HepG2 (cell line): ENCODE measurements around the gene CARS2. TPM values are rescaled to one million over a fixed set of nuclear protein-coding genes. Genes with fewer than 3 reads are reported as not detected.

Experiments
- EEA1 ChIP-seq: sonication (generic); formaldehyde crosslinking; IDR thresholded peaks from 2 replicates; pipeline ENCODE4 v1.5.1; 2020; ENCODE audit warnings: mild to moderate bottlenecking, missing genetic modification reagents, borderline replicate concordance
- GABPA ChIP-seq, 2 experiments: IDR thresholded peaks; 2 replicates each; pipeline ENCODE4 v1.6.1; 2011 to 2016; ENCODE audit warnings: low read depth in 2 of 2, low read length in 1 of 2, missing biosample characterization in 1 of 2, missing genetic modification characterization in 1 of 2
- GFI1 ChIP-seq: sonication (generic); formaldehyde crosslinking; IDR thresholded peaks from 2 replicates; pipeline ENCODE4 v1.5.0; 2020; ENCODE audit warnings: missing genetic modification reagents, mild to moderate bottlenecking, borderline replicate concordance
- NKX3-1 ChIP-seq: sonication (generic); formaldehyde crosslinking; IDR thresholded peaks from 2 replicates; pipeline ENCODE4 v1.5.0; 2020; ENCODE audit warnings: missing genetic modification reagents
- NR2F6 ChIP-seq, 2 experiments: IDR thresholded peaks; 2 replicates each; pipeline ENCODE4 v1.6.1; 2016; ENCODE audit warnings: antibody characterized with exemption in 1 of 2, mild to moderate bottlenecking in 1 of 2
- POLR2AphosphoS2 ChIP-seq: IDR thresholded peaks from 2 replicates; pipeline ENCODE4 v1.6.1; 2011; ENCODE audit warnings: low read depth, low read length, improper control_type of control experiment
- ZNF577 ChIP-seq: sonication (generic); formaldehyde crosslinking; IDR thresholded peaks from 2 replicates; pipeline ENCODE4 v1.4.0; 2020; ENCODE audit warnings: mild to moderate bottlenecking, low read depth, missing genetic modification reagents, borderline replicate concordance
- ZNF713 ChIP-seq: sonication (generic); formaldehyde crosslinking; IDR thresholded peaks from 2 replicates; pipeline ENCODE4 v1.4.0; 2020; ENCODE audit warnings: mild to moderate bottlenecking, missing genetic modification reagents
- polyA plus RNA-seq, 8 experiments: library from polyadenylated mRNA; depleted of rRNA in 3 of 8; stranded (reverse) in 7 of 8; unstranded in 1 of 8; fragments of >200 nt; fragmentation: Illumina TruSeq in 4 of 8; extraction: Trizol in 4 of 8; gene quantifications; 2 replicates each; pipeline versions ENCODE4 v1.2.1 to v1.2.3, GENCODE V29; 2011 to 2016; ENCODE audit warnings: low read depth in 4 of 8, missing spikeins in 1 of 8, mixed read lengths in 1 of 8; ENCODE audit not compliant: insufficient read depth in 1 of 8
- total RNA-seq, 5 experiments: library from RNA; depleted of rRNA; stranded (reverse); fragments of >200 nt; fragmentation: Illumina TruSeq; extraction: Trizol; gene quantifications; 2 replicates each; pipeline ENCODE4 v1.2.3, GENCODE V29; 2016; ENCODE audit warnings: low read depth in 1 of 5
- TF ChIP-seq, protein P1 (sequence below): sonication (generic); formaldehyde crosslinking; IDR thresholded peaks from 2 replicates; pipeline ENCODE4 v1.4.0; 2020; ENCODE audit warnings: missing genetic modification reagents, borderline replicate concordance
- TF ChIP-seq, protein P2 (sequence below): IDR thresholded peaks from 2 replicates; pipeline ENCODE4 v1.6.1; 2016; ENCODE audit warnings: missing biosample characterization, missing genetic modification reagents, low read depth
- TF ChIP-seq, protein P3 (sequence below): sonication (generic); formaldehyde crosslinking; IDR thresholded peaks from 2 replicates; pipeline ENCODE4 v1.5.1; 2020; ENCODE audit warnings: mild to moderate bottlenecking, missing genetic modification reagents, moderate library complexity
- TF ChIP-seq, protein P4 (sequence below): sonication (generic); formaldehyde crosslinking; IDR thresholded peaks from 2 replicates; pipeline ENCODE4 v1.4.0; 2020; ENCODE audit warnings: missing genetic modification reagents
- TF ChIP-seq, protein P5 (sequence below): sonication (generic); IDR thresholded peaks from 2 replicates; pipeline ENCODE4 v1.6.1; 2016; ENCODE audit warnings: low read depth, borderline replicate concordance
- TF ChIP-seq, protein P6 (sequence below): sonication (generic); formaldehyde crosslinking; IDR thresholded peaks from 2 replicates; pipeline ENCODE4 v1.8.1; 2022; ENCODE audit warnings: low read depth, mild to moderate bottlenecking, missing genetic modification reagents

Gene CARS2
- total and polyA plus RNA-seq, 2 of the 13 experiments (the other 11 are each of a cell fraction or from before 2014, with no cell fraction given): 41.1 to 59.3 TPM

DNA sequence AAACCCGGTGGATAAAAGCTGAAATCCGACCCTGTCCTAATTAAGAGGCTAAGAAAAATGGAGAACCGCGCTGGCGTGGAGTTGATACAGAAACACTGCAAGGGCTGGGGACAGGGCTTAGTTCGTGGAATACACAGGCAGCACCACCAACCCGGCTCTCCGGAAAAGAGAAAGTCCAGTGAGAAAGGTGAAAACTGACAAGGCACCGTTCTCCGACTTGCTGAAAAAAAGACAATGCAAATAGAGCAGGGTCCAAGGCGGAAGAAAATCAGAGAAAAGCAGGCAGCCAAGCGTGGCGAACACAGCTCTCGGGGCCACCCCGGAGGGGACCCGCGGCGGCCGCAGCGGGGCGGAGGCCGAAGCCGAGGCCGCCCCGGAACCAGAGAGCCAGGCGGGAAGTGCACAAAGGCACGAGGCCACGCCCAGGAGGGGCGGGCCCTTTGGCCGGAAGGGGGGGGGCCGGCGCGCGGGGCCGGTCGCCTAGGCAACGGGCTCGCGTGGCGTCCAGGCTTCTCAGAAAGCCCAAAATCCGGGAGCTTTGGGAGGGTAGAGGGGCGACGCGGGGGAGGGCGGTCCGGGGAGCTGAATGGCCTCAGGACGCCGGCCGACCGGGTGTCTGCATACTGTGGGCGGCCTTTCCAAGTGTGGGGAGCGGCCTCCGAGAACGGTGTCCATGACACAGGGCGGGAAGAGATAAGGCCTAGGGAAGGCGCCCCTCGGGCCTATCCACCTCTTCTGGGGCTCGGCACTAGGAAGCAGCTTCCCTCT lies 6.3 kb upstream of the CARS2 start (continued):
- TF ChIP-seq, protein P1, sequence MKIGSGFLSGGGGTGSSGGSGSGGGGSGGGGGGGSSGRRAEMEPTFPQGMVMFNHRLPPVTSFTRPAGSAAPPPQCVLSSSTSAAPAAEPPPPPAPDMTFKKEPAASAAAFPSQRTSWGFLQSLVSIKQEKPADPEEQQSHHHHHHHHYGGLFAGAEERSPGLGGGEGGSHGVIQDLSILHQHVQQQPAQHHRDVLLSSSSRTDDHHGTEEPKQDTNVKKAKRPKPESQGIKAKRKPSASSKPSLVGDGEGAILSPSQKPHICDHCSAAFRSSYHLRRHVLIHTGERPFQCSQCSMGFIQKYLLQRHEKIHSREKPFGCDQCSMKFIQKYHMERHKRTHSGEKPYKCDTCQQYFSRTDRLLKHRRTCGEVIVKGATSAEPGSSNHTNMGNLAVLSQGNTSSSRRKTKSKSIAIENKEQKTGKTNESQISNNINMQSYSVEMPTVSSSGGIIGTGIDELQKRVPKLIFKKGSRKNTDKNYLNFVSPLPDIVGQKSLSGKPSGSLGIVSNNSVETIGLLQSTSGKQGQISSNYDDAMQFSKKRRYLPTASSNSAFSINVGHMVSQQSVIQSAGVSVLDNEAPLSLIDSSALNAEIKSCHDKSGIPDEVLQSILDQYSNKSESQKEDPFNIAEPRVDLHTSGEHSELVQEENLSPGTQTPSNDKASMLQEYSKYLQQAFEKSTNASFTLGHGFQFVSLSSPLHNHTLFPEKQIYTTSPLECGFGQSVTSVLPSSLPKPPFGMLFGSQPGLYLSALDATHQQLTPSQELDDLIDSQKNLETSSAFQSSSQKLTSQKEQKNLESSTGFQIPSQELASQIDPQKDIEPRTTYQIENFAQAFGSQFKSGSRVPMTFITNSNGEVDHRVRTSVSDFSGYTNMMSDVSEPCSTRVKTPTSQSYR (CRISPR knock-in tag): no peak
- no peak for TF ChIP-seq NR2F6 (IDR thresholded peaks at IDR 0.05)
- no peak for TF ChIP-seq NR2F6 (CRISPR knock-in tag; IDR thresholded peaks at IDR 0.05)
- TF ChIP-seq GABPA (IDR thresholded peaks at IDR 0.05; ENCODE audit: low read depth, low read length): no peak
- TF ChIP-seq GABPA (CRISPR knock-in tag; IDR thresholded peaks at IDR 0.05; ENCODE audit: low read depth): peak; percentile 59
- TF ChIP-seq, protein P2, sequence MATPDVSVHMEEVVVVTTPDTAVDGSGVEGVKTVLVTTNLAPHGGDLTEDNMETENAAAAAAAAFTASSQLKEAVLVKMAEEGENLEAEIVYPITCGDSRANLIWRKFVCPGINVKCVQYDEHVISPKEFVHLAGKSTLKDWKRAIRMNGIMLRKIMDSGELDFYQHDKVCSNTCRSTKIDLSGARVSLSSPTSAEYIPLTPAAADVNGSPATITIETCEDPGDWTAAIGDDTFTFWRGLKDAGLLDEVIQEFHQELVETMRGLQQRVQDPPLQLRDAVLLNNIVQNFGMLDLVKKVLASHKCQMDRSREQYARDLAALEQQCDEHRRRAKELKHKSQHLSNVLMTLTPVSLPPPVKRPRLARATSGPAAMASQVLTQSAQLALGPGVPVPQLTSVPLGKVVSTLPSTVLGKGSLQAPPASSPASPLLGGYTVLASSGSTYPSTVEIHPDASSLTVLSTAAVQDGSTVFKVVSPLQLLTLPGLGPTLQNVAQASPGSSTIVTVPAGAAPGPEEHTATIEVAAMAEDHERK (CRISPR knock-in tag): no peak
- TF ChIP-seq ZNF713 (CRISPR knock-in tag): no peak
- TF ChIP-seq, protein P3, sequence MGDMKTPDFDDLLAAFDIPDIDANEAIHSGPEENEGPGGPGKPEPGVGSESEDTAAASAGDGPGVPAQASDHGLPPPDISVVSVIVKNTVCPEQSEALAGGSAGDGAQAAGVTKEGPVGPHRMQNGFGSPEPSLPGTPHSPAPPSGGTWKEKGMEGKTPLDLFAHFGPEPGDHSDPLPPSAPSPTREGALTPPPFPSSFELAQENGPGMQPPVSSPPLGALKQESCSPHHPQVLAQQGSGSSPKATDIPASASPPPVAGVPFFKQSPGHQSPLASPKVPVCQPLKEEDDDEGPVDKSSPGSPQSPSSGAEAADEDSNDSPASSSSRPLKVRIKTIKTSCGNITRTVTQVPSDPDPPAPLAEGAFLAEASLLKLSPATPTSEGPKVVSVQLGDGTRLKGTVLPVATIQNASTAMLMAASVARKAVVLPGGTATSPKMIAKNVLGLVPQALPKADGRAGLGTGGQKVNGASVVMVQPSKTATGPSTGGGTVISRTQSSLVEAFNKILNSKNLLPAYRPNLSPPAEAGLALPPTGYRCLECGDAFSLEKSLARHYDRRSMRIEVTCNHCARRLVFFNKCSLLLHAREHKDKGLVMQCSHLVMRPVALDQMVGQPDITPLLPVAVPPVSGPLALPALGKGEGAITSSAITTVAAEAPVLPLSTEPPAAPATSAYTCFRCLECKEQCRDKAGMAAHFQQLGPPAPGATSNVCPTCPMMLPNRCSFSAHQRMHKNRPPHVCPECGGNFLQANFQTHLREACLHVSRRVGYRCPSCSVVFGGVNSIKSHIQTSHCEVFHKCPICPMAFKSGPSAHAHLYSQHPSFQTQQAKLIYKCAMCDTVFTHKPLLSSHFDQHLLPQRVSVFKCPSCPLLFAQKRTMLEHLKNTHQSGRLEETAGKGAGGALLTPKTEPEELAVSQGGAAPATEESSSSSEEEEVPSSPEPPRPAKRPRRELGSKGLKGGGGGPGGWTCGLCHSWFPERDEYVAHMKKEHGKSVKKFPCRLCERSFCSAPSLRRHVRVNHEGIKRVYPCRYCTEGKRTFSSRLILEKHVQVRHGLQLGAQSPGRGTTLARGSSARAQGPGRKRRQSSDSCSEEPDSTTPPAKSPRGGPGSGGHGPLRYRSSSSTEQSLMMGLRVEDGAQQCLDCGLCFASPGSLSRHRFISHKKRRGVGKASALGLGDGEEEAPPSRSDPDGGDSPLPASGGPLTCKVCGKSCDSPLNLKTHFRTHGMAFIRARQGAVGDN: peak; percentile 59
- TF ChIP-seq POLR2AphosphoS2: no peak
- TF ChIP-seq, protein P4, sequence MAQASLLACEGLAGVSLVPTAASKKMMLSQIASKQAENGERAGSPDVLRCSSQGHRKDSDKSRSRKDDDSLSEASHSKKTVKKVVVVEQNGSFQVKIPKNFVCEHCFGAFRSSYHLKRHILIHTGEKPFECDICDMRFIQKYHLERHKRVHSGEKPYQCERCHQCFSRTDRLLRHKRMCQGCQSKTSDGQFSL (CRISPR knock-in tag): peak; percentile 89
- TF ChIP-seq, protein P5, sequence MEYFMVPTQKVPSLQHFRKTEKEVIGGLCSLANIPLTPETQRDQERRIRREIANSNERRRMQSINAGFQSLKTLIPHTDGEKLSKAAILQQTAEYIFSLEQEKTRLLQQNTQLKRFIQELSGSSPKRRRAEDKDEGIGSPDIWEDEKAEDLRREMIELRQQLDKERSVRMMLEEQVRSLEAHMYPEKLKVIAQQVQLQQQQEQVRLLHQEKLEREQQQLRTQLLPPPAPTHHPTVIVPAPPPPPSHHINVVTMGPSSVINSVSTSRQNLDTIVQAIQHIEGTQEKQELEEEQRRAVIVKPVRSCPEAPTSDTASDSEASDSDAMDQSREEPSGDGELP: no peak
- no peak for TF ChIP-seq ZNF577
- no peak for TF ChIP-seq GFI1 (CRISPR knock-in tag)
- TF ChIP-seq NKX3-1 (CRISPR knock-in tag): 0 out of 2 replicates have a peak, but pooled peaks have one; percentile 73
- 0 out of 2 replicates have a peak, but pooled peaks have one; percentile 82 for TF ChIP-seq EEA1 (CRISPR knock-in tag)
- TF ChIP-seq, protein P6, sequence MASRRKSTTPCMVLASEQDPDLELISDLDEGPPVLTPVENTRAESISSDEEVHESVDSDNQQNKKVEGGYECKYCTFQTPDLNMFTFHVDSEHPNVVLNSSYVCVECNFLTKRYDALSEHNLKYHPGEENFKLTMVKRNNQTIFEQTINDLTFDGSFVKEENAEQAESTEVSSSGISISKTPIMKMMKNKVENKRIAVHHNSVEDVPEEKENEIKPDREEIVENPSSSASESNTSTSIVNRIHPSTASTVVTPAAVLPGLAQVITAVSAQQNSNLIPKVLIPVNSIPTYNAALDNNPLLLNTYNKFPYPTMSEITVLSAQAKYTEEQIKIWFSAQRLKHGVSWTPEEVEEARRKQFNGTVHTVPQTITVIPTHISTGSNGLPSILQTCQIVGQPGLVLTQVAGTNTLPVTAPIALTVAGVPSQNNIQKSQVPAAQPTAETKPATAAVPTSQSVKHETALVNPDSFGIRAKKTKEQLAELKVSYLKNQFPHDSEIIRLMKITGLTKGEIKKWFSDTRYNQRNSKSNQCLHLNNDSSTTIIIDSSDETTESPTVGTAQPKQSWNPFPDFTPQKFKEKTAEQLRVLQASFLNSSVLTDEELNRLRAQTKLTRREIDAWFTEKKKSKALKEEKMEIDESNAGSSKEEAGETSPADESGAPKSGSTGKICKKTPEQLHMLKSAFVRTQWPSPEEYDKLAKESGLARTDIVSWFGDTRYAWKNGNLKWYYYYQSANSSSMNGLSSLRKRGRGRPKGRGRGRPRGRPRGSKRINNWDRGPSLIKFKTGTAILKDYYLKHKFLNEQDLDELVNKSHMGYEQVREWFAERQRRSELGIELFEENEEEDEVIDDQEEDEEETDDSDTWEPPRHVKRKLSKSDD: no peak
